ENCODE measurements around the gene SV2B.
A peak's percentile ranks its signal among the peaks of the same experiment; 100 is the strongest.

SV2B gene

DNA sequence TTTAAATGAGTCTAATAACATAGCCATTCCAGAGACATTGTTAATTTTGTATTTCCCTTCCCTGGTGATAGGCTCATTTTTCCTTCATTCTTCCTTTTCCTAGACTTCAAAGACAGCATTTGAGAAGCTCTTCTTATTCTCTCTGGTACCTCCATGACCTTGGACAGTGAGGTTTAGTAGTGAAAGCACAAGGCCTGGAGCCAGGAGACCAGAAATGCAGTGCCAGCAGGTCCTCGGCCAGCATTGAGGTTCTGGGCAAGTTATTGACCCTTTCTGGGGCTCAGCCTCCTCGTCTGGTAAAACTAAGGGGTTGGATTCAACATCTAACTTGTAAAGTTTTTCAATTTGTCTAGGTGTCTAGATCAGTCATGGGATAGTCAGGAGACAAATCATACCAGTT, 146.9 kb downstream of the SV2B start:
- Mint-ChIP-seq H3K27ac (no peak overlapping the region), H3K4me1 (no peaks in the 10 kb centered on the region), H3K36me3 (no peaks in the 10 kb centered on the region), H3K9me3 (no peaks in the 10 kb centered on the region), H3K4me3 (no peak overlapping the region)
- DNase-seq (ENCODE audit: low spot score in 2 of 2) (no peak), ATAC-seq (no peak)

DNA sequence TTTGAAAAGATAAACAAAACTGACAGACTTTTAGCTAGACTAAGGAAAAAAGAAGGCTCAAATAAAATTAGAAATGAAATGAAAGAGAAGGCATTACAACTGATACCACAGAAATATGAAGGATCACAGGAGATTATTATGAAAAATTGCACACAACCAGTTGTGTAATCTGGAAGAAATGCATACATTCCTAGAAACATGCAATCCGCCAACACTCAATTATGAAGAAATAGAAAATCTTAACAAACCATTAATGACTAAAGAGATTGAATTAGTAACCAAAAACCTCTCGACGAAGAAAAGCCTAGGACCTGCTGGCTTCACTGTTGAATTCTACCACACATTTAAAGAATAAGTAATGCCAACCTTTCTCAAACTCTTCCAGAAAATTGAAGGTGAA, 149.5 kb downstream of the SV2B start:
- Mint-ChIP-seq H3K27ac (no peak overlapping the region), H3K4me1 (no peaks in the 10 kb centered on the region), H3K9me3 (no peaks in the 10 kb centered on the region), H3K36me3 (no peaks in the 10 kb centered on the region), H3K4me3 (no peak overlapping the region)
- no peak for DNase-seq (ENCODE audit: low spot score in 2 of 2)
- no peak for ATAC-seq

DNA sequence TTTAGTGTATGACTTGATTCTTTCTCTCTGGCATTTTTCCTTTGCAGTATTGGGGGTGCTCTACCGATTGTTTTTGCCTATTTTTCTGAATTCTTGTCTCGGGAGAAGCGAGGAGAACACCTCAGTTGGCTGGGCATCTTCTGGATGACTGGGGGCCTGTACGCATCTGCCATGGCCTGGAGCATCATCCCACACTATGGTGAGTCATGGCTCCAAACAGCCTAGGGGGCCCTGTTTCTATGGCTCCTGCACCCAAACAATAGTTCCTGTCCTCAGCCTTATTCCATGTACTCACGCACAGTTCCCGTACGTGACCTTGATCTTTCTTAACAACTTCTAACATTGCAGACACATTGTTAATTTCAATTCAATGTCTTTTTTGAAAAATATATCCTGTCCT, 152.3 kb downstream of the SV2B start:
- no peak overlapping the region for H3K27ac Mint-ChIP-seq
- no peak overlapping the region for H3K4me3 Mint-ChIP-seq
- no peaks in the 10 kb centered on the region for H3K36me3 Mint-ChIP-seq
- H3K4me1 Mint-ChIP-seq: no peaks in the 10 kb centered on the region
- no peak for DNase-seq (ENCODE audit: low spot score in 2 of 2)
- ATAC-seq: no peak
- no peaks in the 10 kb centered on the region for H3K9me3 Mint-ChIP-seq

DNA sequence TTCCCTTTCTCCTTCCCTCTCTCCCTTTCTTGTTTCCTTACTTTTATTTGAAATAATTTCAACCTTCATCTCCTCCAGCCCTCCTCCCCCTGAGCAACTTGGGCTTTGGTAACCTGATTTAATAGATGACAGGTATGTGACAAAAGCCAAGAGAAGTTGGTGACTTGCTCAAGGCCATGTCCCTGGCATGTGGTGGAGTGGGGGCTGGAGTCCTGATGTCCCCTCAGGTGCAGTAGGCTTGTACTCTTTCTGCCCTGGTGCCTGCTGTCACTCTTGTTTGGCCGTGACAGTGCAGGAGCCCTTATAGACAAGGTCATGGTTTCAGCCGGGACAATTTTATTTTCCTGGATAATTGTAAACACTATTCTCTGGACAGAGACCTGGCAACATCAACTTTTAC, 152.7 kb downstream of the SV2B start:
- DNase-seq (ENCODE audit: low spot score in 2 of 2) (no peak), ATAC-seq (no peak)
- H3K36me3 Mint-ChIP-seq: no peaks in the 10 kb centered on the region
- no peak overlapping the region for H3K4me3 Mint-ChIP-seq
- no peaks in the 10 kb centered on the region for H3K4me1 Mint-ChIP-seq
- H3K27ac Mint-ChIP-seq: no peak overlapping the region
- no peaks in the 10 kb centered on the region for H3K9me3 Mint-ChIP-seq

DNA sequence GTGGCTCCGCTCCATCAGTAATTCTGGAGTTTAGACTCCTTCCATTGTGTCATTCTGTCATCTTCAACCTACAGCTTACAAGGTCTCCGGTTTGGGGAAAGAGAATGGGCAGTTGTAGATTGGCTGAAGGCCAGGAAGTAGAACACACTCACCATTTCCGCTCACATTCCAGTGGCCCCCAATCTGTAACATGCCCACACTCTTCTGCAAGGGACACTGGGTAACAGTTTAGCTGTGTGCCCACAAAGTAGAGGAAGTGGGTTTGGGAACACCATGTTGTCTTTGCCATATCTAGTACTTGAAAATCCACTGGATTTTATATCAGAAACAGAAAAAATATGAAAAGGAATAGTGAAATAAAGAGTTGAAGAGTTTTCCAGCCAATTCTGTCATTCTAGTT, 153.5 kb downstream of the SV2B start:
- Mint-ChIP-seq H3K9me3 (no peaks in the 10 kb centered on the region), H3K36me3 (no peaks in the 10 kb centered on the region), H3K4me3 (no peak overlapping the region), H3K27ac (no peak overlapping the region), H3K4me1 (no peaks in the 10 kb centered on the region)
- no peak for ATAC-seq
- no peak for DNase-seq (ENCODE audit: low spot score in 2 of 2)

DNA sequence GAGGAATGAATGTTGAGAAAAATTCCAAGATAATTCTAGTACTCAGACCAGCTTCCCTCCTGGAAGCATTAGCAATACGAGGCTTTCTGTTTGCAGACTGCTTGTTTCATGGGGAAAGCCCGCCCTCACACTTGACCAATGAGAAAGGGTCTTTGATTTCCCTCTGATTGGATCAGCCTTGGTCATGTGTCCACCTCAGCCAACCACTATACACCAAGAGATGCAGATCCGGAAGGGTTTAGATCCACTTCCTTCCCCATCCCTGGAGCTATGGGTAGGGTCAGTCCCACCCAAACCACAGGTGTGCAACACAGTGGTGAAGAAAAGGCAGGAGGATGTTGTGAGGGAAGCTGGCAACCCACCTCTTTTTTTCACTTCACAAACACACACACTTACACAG, 154.7 kb downstream of the SV2B start:
- H3K27ac Mint-ChIP-seq: no peak overlapping the region
- no peaks in the 10 kb centered on the region for H3K9me3 Mint-ChIP-seq
- no peaks in the 10 kb centered on the region for H3K4me1 Mint-ChIP-seq
- no peak overlapping the region for H3K4me3 Mint-ChIP-seq
- H3K36me3 Mint-ChIP-seq: no peaks in the 10 kb centered on the region
- ATAC-seq (no peak), DNase-seq (ENCODE audit: low spot score in 2 of 2) (no peak)

DNA sequence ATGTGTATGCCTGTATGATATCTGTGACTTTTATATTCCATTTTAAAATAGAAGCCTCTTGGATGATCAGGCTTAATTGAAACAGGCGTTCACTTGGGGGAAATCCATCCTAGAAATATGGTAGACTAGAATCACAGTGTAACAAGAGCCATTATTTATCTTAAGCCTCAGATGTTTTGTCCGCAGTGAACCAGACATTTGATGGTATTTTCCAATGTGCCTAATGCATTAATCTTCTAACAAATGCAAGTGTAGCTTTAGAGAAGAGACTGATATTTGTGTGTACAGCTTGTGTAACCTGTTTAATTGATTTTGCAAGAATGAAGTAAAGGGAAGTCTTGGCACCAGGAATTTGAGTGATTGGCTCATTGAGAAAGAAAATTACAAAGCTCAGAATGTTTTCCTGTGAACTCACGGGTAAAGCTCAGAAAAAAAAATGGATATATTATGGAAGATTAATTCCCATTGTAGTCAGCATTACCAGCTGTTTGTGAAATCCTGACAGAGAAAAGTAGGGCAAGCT, 155.7 kb downstream of the SV2B start:
- no peak overlapping the region for H3K4me3 Mint-ChIP-seq
- ATAC-seq (no peak), DNase-seq (ENCODE audit: low spot score in 2 of 2) (no peak)
- no peaks in the 10 kb centered on the region for H3K9me3 Mint-ChIP-seq
- no peaks in the 10 kb centered on the region for H3K4me1 Mint-ChIP-seq
- no peak overlapping the region for H3K27ac Mint-ChIP-seq
- H3K36me3 Mint-ChIP-seq: no peaks in the 10 kb centered on the region

DNA sequence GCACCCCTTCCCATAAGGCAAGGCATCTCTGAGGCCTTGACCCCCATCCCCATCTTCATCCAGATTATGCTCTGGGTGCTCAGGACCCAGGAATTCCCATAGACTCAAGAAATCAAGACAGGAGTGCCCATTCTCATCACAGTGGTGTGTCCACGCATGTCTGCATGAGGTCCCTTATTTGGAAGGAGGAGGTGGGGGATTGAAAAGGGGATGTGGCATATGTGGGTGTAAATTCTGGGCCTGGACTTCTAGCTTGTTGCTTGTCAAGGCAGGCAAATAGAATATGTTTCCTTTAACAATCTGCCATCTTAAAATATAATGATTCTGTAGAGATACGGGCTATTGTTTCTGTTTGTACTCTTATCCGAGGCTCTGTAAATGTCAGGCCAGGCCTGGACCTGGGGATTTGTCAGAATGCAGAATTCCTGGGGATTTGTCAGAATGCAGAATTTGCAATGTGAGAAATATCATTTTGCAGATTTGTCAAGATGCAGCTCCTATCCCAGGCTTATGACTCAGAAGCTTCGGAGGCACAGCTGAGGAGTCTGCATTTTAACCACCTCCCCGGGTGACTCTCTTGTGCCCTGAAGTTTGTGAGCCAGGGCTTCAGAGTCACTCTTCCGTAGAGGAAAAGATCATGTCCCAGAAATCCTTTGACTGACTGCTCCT, 157.8 kb downstream of the SV2B start:
- DNase-seq (ENCODE audit: low spot score in 2 of 2): no peak
- ATAC-seq: no peak
- H3K27ac Mint-ChIP-seq: no peak overlapping the region
- H3K4me1 Mint-ChIP-seq: no peaks in the 10 kb centered on the region
- H3K36me3 Mint-ChIP-seq: no peaks in the 10 kb centered on the region
- no peak overlapping the region for H3K4me3 Mint-ChIP-seq
- H3K9me3 Mint-ChIP-seq: no peaks in the 10 kb centered on the region

DNA sequence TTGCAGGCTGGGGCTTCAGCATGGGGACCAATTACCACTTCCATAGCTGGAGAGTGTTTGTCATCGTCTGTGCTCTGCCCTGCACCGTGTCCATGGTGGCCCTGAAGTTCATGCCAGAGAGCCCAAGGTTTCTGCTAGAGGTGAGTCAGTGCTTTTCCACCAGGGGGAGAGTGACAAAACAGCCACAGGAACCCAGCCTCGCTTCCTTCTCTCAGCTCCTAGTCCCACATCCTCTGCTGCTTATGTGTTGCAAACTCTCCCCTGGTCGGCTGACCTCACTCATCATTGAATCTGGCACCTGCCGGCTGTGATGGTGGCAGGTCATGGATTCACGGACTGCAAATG, 158.3 kb downstream of the SV2B start:
- no peaks in the 10 kb centered on the region for H3K4me1 Mint-ChIP-seq
- no peaks in the 10 kb centered on the region for H3K9me3 Mint-ChIP-seq
- no peak overlapping the region for H3K4me3 Mint-ChIP-seq
- no peaks in the 10 kb centered on the region for H3K36me3 Mint-ChIP-seq
- peak; percentile 60 for ATAC-seq
- H3K27ac Mint-ChIP-seq: no peak overlapping the region
- DNase-seq (ENCODE audit: low spot score in 2 of 2): no peak

DNA sequence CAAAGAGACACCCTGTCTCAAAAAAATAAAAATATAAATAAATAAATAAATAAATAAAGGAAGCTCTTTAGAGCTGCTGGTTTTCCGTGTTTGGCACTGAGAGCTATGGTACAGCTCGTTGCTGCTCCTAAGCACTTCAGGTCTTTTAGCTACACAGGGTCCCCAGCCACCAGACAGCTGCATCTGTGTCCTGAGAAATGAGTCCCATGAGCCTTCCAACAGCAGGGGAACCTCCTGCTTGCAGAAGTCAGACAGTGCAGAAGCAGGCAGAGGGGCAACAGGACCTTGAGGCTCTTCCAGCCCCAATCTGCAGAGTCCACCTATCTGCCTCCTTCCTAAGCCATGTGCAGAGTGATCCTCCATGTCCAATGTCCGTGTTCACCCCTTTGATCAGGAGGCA, 159.0 kb downstream of the SV2B start:
- DNase-seq (ENCODE audit: low spot score in 2 of 2) (no peak), ATAC-seq (no peak)
- Mint-ChIP-seq H3K4me3 (no peak overlapping the region), H3K27ac (no peak overlapping the region), H3K9me3 (no peaks in the 10 kb centered on the region), H3K4me1 (no peaks in the 10 kb centered on the region), H3K36me3 (no peaks in the 10 kb centered on the region)

DNA sequence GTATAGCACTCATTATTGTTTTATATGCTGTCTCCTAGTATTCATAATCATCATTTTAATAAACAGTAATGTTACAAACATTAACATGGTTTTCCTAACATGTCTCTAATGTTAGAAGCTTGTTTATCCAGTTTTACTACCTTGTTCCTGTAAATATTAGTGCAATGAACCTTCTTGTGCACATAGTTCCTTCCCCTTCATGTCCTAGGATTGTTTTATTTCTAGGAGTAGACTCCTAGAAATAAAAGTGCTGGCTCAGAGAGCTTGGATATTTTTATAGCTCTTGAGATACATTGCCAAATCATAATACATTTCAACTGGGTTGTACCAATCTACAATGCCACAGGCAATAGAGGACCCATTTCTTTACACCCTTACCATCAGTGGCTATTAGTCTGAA, 161.3 kb downstream of the SV2B start:
- no peaks in the 10 kb centered on the region for H3K9me3 Mint-ChIP-seq
- no peak overlapping the region for H3K4me3 Mint-ChIP-seq
- no peaks in the 10 kb centered on the region for H3K36me3 Mint-ChIP-seq
- no peaks in the 10 kb centered on the region for H3K4me1 Mint-ChIP-seq
- ATAC-seq (no peak), DNase-seq (ENCODE audit: low spot score in 2 of 2) (no peak)
- H3K27ac Mint-ChIP-seq: no peak overlapping the region

DNA sequence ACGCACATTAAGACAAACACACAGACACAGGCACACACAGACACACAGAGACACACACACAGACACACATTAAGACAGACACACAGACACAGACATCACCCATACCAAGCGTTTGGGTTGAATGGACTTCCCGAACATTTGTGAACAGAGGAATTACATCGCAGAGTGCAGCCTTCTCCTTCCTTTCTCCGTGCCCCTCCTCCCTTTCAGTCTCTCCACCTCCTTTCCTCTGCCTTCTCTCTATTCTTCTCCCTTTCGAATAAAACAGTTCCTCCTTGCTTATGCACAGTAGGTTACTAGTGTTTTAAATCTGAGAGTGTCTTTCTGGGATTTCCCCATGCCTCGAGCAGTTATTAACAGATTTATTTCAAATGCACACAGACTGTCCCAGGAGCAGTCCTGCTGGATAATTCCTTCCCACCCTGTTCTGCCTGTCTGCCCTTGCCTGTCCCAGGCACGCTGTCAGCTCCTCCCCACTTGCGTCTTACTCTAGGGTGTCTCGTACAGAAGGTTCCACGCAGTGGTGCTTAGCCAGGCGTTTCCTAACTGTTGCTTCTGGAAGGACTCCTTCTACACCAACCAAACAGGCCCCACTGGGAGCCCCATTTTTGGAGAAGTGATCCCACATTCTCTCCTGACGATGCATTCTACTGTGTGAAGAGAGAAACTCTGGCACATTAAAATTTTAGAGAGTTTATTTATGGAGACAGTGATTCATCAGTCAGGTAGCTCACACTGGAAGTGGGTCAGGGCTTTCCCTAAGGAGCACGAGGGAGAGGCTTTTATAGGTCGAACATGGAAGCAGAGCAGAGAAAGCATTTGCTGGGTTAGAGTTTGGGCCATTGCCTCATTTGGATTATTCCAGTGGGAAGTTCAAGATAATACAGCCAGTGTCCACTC, 163.8 kb downstream of the SV2B start:
- Mint-ChIP-seq H3K4me1 (no peaks in the 10 kb centered on the region), H3K4me3 (no peak overlapping the region), H3K9me3 (no peaks in the 10 kb centered on the region), H3K36me3 (no peaks in the 10 kb centered on the region), H3K27ac (no peak overlapping the region)
- no peak for DNase-seq (ENCODE audit: low spot score in 2 of 2)
- ATAC-seq: no peak

DNA sequence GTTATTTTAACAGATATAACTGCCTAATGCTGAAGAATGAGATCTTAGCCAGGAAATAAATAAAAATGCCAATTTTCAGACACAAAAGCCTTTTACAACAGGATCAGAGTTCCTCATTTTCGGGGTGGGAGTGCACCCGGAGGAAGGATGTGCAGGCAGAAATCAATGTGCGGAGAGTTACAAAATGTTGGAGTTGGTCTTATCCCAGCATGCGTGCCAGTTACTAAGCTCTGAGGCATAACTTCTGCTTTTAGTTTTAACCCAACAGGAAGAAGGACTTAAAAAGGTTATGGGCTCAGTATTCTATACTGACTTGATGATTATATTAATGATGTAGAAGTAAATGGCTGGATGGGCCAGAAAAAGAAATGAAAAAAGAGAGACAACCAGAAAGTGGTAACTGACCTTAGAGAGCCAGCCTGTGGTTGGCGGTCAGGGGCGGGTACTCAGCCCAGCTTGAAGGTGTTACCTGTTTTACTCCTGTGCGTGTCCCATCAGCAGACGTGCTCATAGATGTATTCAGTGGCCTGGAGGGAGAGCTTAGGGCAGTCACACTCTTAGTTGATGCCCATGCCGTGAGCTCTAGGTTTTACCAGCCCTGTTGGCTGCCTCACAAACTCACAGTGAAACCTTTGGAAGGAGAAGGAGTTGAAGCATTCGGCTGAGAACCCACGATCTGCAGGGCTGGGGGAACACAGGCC, 164.7 kb downstream of the SV2B start:
- Mint-ChIP-seq H3K36me3 (no peaks in the 10 kb centered on the region), H3K4me1 (no peaks in the 10 kb centered on the region), H3K27ac (no peak overlapping the region), H3K4me3 (no peak overlapping the region), H3K9me3 (no peaks in the 10 kb centered on the region)
- ATAC-seq (no peak), DNase-seq (ENCODE audit: low spot score in 2 of 2) (no peak)

DNA sequence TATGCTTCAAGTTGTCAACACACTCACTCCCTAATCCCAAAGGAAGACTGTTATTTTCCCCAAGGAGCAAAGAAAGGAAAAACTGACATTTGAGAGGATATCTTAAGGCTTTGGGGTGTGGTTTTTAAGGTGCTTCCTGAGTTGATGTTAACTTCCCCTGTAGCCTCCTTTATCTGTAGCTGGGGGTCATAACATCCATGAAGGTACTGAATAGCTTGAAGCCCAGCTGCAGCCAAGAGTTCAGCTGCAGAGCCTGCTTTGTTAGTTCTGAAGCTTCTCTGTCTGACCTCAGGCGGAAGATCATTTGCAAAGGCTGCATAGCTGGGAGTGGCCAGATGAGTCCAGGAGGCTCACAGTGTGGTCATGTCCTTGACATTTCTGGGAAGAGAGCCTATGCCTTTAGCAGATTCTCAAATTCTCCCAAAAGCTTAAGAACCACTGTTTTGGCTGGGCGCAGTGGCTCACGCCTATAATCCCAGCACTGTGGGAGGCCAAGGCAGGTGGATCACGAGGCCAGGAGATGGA, 165.4 kb downstream of the SV2B start:
- no peak for ATAC-seq
- Mint-ChIP-seq H3K27ac (no peak overlapping the region), H3K9me3 (no peaks in the 10 kb centered on the region), H3K4me1 (no peaks in the 10 kb centered on the region), H3K4me3 (no peak overlapping the region), H3K36me3 (no peaks in the 10 kb centered on the region)
- no peak for DNase-seq (ENCODE audit: low spot score in 2 of 2)

DNA sequence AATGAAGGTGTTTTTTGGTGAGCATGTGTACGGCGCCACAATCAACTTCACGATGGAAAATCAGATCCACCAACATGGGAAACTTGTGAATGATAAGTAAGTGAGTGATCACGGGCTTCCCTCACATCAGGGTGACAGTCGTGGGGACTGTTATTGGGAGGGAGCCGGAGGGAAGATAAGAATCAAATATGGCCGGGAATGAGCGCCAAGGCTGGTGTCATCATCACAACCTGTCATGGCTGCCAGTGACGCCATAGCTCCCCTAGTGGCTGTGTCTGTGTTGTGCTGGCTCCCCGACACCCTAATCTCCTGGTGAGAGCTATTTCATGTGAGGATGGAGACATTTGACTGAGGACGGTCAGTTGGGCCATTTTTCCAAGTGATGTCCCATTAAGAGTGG, 168.5 kb downstream of the SV2B start:
- Mint-ChIP-seq H3K9me3 (no peaks in the 10 kb centered on the region), H3K27ac (no peak overlapping the region), H3K36me3 (no peaks in the 10 kb centered on the region), H3K4me3 (no peak overlapping the region), H3K4me1 (no peaks in the 10 kb centered on the region)
- DNase-seq (ENCODE audit: low spot score in 2 of 2) (no peak), ATAC-seq (peak; percentile 48)

Measured in stimulated activated effector memory CD8-positive, alpha-beta T cell treated with anti-CD3 and anti-CD28 coated beads, Interleukin-12 subunit alpha, Interleukin-12 subunit beta, amount 100 ng/mL, for 72 hours (primary cell).